NT2/D1 (cell line): ENCODE results near the gene ATAD2B.

Experiments used
- SUZ12 ChIP-seq: IDR thresholded peaks from 2 replicates; pipeline ENCODE4 v1.6.1; 2011; ENCODE audit not compliant: insufficient read length, insufficient read depth; ENCODE audit errors: extremely low read depth
- YY1 ChIP-seq: IDR thresholded peaks from 2 replicates; pipeline ENCODE4 v1.6.1; 2011; ENCODE audit not compliant: insufficient read length, insufficient read depth

GRCh38 chr2:23916727-23917405, 10.1 kb downstream of the ATAD2B start:
- TF ChIP-seq SUZ12 (no peak), YY1 (no peak)
